SK-N-SH treated with all-trans-retinoic acid at 6 μM for 48 hours (cell line): ENCODE measurements around the gene IL17RB.

ENCODE experiments used
- ATAC-seq: fragments of 200-7000 bp; cut with Tn5 transposase; 3 replicates; pipeline ENCODE4 v1.9.1; 2020; ENCODE audit warnings: mild to moderate bottlenecking, moderate library complexity
- BACH2 ChIP-seq: fragments of 250-450 bp; sonication (Bioruptor Pico); IDR thresholded peaks from 2 replicates; pipeline ENCODE4 v1.9.0; 2021; ENCODE audit warnings: mild to moderate bottlenecking, borderline replicate concordance
- GLIS3 ChIP-seq: fragments of 250-450 bp; sonication (Bioruptor Pico); IDR thresholded peaks from 2 replicates; pipeline ENCODE4 v1.5.0; 2020; ENCODE audit warnings: mild to moderate bottlenecking, moderate library complexity
- ISL1 ChIP-seq: fragments of 250-450 bp; sonication (Bioruptor Pico); IDR thresholded peaks from 2 replicates; pipeline ENCODE4 v2.1.2; 2022; ENCODE audit warnings: mild to moderate bottlenecking, moderate library complexity
- PPARA ChIP-seq: fragments of 250-450 bp; sonication (Bioruptor Pico); IDR thresholded peaks from 2 replicates; pipeline ENCODE4 v1.5.0; 2020; ENCODE audit warnings: mild to moderate bottlenecking, borderline replicate concordance
- RARB ChIP-seq: fragments of 250-450 bp; sonication (Bioruptor Pico); IDR thresholded peaks from 2 replicates; pipeline ENCODE4 v1.8.0; 2021; ENCODE audit warnings: mild to moderate bottlenecking, moderate library complexity
- SNAI2 ChIP-seq: fragments of 250-450 bp; sonication (Bioruptor Pico); IDR thresholded peaks from 2 replicates; pipeline ENCODE4 v1.5.0; 2020; ENCODE audit warnings: mild to moderate bottlenecking, moderate library complexity
- TOX ChIP-seq: fragments of 250-450 bp; sonication (Bioruptor Pico); IDR thresholded peaks from 2 replicates; pipeline ENCODE4 v1.8.0; 2021; ENCODE audit warnings: mild to moderate bottlenecking, moderate library complexity, borderline replicate concordance
- ZFP30 ChIP-seq: fragments of 450-650 bp; formaldehyde crosslinking; IDR thresholded peaks from 2 replicates; pipeline ENCODE4 v1.5.0; 2022; ENCODE audit warnings: mild to moderate bottlenecking, moderate library complexity
- ZNF565 ChIP-seq: fragments of 450-650 bp; formaldehyde crosslinking; conservative IDR thresholded peaks from 2 replicates; pipeline ENCODE4 v1.5.0; 2020; ENCODE audit warnings: low read depth, mild to moderate bottlenecking, moderate library complexity
- ZNF8 ChIP-seq: fragments of 450-650 bp; formaldehyde crosslinking; IDR thresholded peaks from 2 replicates; pipeline ENCODE4 v1.5.0; 2020; ENCODE audit warnings: mild to moderate bottlenecking, moderate library complexity
- TF ChIP-seq, protein P1 (sequence below): fragments of 250-450 bp; sonication (Bioruptor Pico); IDR thresholded peaks from 2 replicates; pipeline ENCODE4 v1.5.1; 2021; ENCODE audit warnings: mild to moderate bottlenecking, moderate library complexity
- TF ChIP-seq, protein P2 (sequence below): fragments of 250-450 bp; sonication (Bioruptor Pico); IDR thresholded peaks from 2 replicates; pipeline ENCODE4 v1.8.0; 2020; ENCODE audit warnings: mild to moderate bottlenecking, moderate library complexity, borderline replicate concordance
- TF ChIP-seq, protein P3 (sequence below): fragments of 250-450 bp; sonication (Bioruptor Pico); IDR thresholded peaks from 2 replicates; pipeline ENCODE4 v1.5.0; 2020; ENCODE audit warnings: mild to moderate bottlenecking, moderate library complexity
- TF ChIP-seq, protein P4 (sequence below): fragments of 250-450 bp; sonication (Bioruptor Pico); IDR thresholded peaks from 2 replicates; pipeline ENCODE4 v1.8.0; 2021; ENCODE audit warnings: low read depth, mild to moderate bottlenecking, moderate library complexity, borderline replicate concordance
- TF ChIP-seq, protein P5 (sequence below): fragments of 250-450 bp; sonication (Bioruptor Pico); IDR thresholded peaks from 2 replicates; pipeline ENCODE4 v1.5.1; 2020; ENCODE audit warnings: low read depth, mild to moderate bottlenecking, moderate library complexity

Gene IL17RB

DNA sequence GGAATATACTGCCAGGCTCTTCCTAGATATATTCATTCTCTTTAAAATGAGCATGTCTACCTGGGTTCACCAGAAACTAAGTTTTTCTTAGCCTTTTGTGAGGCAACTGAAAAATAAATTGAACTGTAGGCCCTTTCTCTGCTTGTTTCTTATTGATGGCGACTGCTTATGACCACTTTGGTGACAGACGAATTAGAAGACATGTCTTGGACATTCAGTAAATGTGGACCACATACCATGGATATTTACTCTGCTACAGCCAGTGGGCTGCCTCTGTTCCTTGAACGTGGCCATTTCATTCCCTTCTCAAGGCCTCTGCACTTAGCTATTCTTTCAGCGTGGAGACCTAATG, 45.9 kb downstream of the IL17RB start:
- ATAC-seq, result no peak
- TF ChIP-seq ZNF565 (CRISPR knock-in tag), result 0 out of 2 replicates have a peak, but pooled peaks have one; percentile 5
- TF ChIP-seq, protein P1, sequence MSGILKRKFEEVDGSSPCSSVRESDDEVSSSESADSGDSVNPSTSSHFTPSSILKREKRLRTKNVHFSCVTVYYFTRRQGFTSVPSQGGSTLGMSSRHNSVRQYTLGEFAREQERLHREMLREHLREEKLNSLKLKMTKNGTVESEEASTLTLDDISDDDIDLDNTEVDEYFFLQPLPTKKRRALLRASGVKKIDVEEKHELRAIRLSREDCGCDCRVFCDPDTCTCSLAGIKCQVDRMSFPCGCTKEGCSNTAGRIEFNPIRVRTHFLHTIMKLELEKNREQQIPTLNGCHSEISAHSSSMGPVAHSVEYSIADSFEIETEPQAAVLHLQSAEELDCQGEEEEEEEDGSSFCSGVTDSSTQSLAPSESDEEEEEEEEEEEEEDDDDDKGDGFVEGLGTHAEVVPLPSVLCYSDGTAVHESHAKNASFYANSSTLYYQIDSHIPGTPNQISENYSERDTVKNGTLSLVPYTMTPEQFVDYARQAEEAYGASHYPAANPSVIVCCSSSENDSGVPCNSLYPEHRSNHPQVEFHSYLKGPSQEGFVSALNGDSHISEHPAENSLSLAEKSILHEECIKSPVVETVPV (CRISPR knock-in tag), result no peak

DNA sequence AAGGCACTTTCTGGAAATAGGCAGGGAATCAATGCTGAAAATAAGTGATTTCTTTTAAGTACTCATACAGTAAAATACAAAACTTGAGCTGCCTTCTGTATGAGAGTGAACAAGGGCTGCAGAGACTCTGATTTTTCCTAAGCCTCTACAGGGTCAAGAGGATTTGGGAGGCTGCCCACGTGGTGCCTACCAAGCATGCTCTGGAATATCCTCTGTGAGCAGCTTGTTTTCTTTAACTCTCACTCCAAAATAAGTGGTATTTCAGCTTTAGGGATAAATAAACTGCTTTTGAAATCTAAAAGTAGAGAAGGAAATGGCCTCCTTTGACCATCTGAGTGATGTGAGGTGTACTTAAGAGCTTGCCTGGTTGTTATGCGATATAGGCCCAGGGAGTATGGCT, 53.4 kb downstream of the IL17RB start:
- TF ChIP-seq, protein P2, sequence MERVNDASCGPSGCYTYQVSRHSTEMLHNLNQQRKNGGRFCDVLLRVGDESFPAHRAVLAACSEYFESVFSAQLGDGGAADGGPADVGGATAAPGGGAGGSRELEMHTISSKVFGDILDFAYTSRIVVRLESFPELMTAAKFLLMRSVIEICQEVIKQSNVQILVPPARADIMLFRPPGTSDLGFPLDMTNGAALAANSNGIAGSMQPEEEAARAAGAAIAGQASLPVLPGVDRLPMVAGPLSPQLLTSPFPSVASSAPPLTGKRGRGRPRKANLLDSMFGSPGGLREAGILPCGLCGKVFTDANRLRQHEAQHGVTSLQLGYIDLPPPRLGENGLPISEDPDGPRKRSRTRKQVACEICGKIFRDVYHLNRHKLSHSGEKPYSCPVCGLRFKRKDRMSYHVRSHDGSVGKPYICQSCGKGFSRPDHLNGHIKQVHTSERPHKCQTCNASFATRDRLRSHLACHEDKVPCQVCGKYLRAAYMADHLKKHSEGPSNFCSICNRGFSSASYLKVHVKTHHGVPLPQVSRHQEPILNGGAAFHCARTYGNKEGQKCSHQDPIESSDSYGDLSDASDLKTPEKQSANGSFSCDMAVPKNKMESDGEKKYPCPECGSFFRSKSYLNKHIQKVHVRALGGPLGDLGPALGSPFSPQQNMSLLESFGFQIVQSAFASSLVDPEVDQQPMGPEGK, result no peak
- TF ChIP-seq, protein P3, sequence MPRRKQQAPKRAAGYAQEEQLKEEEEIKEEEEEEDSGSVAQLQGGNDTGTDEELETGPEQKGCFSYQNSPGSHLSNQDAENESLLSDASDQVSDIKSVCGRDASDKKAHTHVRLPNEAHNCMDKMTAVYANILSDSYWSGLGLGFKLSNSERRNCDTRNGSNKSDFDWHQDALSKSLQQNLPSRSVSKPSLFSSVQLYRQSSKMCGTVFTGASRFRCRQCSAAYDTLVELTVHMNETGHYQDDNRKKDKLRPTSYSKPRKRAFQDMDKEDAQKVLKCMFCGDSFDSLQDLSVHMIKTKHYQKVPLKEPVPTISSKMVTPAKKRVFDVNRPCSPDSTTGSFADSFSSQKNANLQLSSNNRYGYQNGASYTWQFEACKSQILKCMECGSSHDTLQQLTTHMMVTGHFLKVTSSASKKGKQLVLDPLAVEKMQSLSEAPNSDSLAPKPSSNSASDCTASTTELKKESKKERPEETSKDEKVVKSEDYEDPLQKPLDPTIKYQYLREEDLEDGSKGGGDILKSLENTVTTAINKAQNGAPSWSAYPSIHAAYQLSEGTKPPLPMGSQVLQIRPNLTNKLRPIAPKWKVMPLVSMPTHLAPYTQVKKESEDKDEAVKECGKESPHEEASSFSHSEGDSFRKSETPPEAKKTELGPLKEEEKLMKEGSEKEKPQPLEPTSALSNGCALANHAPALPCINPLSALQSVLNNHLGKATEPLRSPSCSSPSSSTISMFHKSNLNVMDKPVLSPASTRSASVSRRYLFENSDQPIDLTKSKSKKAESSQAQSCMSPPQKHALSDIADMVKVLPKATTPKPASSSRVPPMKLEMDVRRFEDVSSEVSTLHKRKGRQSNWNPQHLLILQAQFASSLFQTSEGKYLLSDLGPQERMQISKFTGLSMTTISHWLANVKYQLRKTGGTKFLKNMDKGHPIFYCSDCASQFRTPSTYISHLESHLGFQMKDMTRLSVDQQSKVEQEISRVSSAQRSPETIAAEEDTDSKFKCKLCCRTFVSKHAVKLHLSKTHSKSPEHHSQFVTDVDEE, result no peak
- no peak for TF ChIP-seq ZNF8 (CRISPR knock-in tag)
- no peak for ATAC-seq

DNA sequence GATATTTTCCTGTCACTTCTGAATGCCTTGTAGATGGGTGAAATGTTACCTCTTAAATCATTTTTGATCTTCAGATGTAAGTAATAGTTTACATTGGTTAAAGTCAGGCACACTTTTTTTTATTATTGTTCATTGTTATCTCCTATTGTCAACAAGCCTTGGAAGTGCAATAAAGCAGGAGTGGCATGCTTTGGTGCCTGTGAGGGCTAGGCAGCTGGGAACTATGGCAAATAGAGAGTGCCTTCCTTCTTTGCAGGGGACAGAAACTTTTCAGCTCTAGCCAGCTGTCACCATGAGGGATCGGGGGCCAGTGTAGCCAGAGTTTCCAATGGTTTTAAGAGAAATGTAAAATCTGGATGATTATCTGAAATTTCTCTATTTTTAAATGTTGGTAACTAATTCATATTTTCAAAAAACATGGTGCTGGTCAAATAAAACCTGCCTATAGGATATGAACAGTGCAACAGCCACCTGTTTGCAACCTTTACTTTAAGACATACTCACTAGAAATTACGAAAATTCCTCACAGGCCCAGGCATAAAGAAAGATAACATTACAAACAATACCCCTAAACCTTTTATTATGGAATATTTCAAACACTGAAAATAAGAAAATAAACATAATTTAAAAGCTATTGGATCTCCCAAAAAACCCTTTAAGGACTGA, 54.4 kb downstream of the IL17RB start:
- no peak for ATAC-seq
- TF ChIP-seq, protein P4, sequence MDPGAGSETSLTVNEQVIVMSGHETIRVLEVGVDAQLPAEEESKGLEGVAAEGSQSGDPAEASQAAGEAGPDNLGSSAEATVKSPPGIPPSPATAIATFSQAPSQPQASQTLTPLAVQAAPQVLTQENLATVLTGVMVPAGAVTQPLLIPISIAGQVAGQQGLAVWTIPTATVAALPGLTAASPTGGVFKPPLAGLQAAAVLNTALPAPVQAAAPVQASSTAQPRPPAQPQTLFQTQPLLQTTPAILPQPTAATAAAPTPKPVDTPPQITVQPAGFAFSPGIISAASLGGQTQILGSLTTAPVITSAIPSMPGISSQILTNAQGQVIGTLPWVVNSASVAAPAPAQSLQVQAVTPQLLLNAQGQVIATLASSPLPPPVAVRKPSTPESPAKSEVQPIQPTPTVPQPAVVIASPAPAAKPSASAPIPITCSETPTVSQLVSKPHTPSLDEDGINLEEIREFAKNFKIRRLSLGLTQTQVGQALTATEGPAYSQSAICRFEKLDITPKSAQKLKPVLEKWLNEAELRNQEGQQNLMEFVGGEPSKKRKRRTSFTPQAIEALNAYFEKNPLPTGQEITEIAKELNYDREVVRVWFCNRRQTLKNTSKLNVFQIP, result no peak
- TF ChIP-seq, all 23 proteins: peak for 0

DNA sequence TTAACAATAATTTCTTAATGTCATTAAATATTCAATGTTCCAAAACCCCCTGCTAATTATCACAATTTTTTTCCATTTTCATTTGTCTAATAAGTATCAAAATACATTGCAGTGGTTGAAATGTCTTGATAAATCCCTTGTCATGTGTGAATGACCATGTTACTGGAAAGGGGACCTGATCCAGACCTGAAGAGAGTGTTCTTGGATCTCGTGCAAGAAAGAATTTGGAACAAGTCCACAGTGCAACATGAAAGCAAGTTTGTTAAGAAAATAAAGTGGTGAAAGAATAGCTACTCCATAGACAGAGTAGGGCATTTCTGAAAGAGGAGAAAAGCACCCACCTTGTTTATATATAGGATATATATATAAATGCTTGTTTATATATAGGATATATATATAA, 55.7 kb downstream of the IL17RB start:
- no peak for ATAC-seq
- TF ChIP-seq ZFP30 (no peak), BACH2 (CRISPR knock-in tag) (no peak), GLIS3 (CRISPR knock-in tag) (no peak), SNAI2 (CRISPR knock-in tag) (no peak), PPARA (CRISPR knock-in tag) (no peak), ZNF565 (CRISPR knock-in tag) (no peak), ISL1 (CRISPR knock-in tag) (no peak), TOX (CRISPR knock-in tag) (no peak)
- TF ChIP-seq, protein P5, sequence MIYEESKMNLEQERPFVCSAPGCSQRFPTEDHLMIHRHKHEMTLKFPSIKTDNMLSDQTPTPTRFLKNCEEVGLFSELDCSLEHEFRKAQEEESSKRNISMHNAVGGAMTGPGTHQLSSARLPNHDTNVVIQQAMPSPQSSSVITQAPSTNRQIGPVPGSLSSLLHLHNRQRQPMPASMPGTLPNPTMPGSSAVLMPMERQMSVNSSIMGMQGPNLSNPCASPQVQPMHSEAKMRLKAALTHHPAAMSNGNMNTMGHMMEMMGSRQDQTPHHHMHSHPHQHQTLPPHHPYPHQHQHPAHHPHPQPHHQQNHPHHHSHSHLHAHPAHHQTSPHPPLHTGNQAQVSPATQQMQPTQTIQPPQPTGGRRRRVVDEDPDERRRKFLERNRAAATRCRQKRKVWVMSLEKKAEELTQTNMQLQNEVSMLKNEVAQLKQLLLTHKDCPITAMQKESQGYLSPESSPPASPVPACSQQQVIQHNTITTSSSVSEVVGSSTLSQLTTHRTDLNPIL (CRISPR knock-in tag), result no peak
- TF ChIP-seq, protein P2, result no peak

DNA sequence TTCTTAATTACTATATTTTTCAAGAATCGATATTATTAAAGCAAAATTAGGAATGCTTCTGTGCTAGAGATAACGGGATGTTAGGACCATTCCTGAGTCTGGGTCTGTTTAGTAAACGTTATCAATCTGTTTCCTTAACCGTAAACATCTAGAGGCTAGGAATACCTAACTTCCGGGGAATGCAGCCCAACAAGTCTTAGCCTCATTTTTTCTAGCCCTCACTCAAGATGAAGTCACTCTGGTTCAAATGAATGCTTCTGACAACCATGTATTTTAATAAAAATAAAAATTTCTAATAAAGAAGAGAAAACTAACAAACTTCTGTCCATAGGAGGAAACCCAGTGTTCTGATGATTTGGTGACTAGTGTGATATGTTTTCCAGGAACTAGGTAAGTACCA, 56.3 kb downstream of the IL17RB start:
- ATAC-seq, result no peak
- TF ChIP-seq, protein P4, result no peak
- TF ChIP-seq ZFP30 (no peak), ZNF8 (CRISPR knock-in tag) (no peak), RARB (CRISPR knock-in tag) (no peak), ZNF565 (CRISPR knock-in tag) (no peak)
